Stimulated activated CD4-positive, alpha-beta T cell treated with anti-CD3 and anti-CD28 coated beads, Interleukin-4, amount 100 ng/mL, for 1 hour (primary cell): ENCODE measurements around the gene DLG3.

ENCODE experiments used
- DNase-seq: peaks from one replicate; pipeline ENCODE4 v3.0.0-alpha.2; 2020

DLG3 gene

DNA sequence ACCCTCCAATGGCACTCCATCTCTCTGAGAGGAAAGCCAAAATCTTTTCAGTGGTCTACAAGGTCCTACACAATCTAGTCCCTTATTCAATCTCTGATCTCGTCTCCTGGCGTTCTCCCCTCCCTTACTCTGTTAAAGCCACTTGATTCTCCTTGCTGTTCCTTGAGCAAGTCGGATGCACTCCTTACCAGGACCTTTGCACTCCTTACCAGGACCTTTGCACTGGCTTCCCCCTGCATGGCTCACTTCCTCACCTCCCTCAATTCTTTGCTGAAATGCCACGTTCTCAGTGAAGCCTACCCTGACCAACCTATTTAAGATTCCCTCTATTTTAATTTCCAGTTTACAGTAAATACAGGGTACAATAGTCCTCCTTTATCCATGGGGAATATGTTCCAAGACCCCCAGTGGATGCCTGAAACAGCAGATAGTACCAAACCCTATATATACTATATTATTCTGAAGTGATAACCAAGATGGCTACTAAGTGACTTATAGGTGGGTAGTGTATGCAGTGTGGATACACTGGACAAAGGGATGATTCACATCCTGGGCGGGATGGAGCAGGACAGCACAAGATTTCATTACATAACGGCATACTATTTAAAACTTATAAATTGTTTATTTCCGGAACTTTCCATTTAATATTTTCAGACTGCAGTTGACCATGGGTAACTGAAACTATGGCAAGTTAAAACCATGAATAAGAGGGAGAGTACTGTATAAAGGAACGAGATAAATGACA is 6.5 kb upstream of the DLG3 start:
- no peak for DNase-seq

DNA sequence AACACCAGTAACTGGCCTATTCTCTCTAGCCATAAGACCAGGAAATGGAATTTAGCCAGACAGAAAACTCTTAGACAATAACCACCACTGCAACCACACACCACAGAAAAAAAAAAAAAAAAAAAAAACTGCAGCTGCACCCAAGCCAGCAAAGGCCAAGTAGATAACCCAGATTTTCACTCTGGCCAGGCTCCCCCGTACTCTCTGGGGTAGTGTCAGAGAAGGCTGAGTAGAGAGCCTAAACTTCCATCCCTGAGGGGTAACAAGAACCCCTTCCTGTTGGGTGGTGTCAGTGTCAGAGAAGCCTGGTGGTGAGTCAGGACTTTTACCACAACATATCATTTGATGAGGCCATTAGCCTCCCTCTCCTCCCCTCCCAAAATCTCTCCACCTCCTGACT is 5.6 kb upstream of the DLG3 start:
- DNase-seq: no peak

DNA sequence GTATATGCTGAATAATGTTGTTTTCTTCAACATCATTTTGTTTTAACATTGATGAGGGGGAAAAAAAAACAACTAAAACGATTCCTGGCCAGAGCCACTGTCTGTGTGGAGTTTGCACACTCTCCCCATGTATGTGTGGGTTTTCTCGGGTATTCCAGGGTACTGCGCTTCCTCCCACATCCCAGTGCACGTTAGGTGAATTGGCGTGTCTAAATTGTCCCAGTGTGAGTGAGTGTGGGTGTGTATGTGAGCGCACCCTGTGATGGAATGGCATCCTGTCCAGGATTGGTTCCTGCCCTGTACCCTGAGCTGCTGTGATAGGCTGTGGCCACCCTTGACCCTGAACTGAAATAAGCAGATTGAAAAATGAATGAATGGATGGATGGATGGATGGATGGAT is 2.4 kb upstream of the DLG3 start:
- no peak for DNase-seq

DNA sequence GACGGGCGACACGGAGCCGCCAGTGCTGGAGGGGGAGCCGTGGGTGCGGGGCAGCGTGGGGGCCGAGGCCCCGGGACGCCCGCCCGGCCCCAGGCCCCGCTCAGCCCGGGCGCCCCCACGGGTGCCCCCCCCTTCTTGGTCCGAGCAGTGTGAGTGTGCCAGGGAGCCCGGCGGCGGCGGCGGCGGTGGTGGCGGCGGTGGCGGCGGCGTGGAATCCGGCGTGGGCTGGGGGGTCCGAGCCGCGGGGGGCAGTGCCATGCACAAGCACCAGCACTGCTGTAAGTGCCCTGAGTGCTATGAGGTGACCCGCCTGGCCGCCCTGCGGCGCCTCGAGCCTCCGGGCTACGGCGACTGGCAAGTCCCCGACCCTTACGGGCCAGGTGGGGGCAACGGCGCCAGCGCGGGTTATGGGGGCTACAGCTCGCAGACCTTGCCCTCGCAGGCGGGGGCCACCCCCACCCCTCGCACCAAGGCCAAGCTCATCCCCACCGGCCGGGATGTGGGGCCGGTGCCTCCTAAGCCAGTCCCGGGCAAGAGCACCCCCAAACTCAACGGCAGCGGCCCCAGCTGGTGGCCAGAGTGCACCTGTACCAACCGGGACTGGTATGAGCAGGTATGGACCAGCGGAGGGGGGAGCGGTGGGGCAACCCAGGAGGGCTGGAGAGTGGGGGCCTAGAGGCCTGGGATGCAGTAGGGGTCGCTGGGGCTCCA is 466 bp downstream of the DLG3 start:
- DNase-seq: no peak

DNA sequence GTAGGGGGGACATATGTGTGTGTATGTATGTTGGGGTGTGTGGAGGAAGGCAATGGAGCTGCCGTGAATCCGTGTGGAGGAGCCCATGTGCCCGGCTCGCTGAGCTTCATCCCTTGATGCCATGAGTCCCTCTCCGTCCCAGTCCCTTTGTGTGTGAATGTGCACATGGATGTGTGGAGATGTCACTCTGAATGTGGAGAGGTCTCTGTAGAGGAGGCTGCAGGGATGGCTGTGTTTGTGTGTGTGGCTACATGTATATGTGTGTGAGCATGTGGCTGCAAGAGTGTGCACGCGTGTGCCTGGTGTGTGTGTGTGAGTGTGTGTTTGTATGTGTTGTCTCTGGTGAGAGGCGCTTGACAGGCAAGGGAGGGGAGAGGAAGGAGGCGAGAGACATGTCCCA is 1.3 kb downstream of the DLG3 start:
- DNase-seq: no peak

DNA sequence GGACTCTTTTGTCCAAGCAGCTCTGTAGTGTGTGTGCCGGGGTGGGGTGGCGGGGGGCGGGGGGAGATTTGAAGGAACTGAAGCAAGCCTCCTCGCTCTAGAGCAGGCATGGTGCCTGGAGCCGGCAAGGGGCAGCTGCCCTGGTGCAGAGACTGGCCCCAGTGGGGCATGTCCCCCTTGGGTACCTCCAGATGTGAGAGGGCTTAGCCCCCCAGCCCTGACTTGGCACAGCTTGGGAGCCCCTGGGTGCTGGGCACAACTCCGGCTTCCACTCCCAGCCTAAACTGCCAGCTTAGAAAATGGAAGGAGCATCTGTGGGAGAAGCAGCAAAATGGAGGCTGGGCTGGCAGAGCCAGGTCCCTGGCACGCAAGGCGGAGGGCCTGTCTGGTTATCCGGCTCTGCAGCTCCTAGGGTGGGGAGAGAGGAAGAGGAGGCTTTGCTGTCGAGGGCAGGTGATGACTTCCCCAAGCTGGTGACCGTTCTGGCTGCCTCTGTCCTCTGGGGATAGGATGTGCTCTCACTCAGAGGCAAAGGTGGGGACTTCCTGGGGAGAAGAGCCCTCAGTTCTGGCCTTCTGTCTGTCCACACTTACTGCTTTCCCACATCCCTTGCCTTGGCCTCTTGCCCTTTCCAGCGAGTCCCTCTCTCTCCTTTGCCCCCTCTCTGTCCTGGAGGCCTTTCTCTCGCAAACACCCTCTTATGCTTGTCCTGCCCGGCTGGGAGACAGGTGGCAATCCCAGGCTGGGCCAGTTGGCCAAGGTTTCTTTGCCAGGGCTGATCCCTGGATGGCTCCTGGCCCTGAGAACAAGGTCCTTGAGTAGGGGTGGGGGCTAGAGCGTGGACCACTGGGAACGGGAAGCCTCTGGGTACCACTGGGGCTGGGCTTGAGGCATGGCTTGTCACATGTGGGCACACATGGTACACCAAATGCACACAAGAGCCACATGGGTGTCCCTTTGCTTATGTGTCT is 2.0 kb downstream of the DLG3 start:
- DNase-seq: no peak

- no peak for DNase-seq
These were observed 4.9 kb downstream of the DLG3 start for GRCh38 chrX:70449457-70449966.

GRCh38 chrX:70452143-70452733 is 7.6 kb downstream of the DLG3 start:
- DNase-seq: peak; percentile 58

DNA sequence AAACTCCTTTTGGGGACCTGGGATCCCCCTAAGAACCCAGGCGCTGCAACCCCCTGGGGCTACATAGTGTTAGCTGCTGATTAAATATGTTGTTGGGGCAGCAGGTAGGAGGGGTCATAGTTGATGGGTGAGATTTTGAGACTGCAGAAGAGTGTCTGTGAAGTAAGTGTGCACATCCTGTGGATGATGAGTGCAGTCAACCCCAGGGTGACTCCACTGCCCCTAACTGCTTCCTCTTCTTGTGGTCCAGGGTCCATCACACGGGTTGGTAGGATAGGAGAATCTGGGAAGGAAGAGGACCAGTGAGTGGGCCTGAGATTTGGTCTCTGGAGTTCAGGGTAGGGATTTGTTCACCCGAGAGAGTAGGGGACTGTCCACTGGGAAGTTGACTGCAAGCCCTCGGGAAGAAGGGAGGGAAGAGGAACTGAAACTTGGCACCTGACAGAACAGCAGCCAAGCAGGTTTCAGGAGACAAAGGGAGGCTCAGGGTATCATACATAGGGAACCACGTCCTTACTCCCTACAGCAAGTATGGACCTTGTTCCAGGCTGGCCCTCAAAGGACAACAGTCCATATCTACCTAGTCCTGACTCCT is 8.5 kb downstream of the DLG3 start:
- DNase-seq: no peak

GRCh38 chrX:70454441-70455365 is 10.1 kb downstream of the DLG3 start:
- peak; percentile 65 for DNase-seq

DNA sequence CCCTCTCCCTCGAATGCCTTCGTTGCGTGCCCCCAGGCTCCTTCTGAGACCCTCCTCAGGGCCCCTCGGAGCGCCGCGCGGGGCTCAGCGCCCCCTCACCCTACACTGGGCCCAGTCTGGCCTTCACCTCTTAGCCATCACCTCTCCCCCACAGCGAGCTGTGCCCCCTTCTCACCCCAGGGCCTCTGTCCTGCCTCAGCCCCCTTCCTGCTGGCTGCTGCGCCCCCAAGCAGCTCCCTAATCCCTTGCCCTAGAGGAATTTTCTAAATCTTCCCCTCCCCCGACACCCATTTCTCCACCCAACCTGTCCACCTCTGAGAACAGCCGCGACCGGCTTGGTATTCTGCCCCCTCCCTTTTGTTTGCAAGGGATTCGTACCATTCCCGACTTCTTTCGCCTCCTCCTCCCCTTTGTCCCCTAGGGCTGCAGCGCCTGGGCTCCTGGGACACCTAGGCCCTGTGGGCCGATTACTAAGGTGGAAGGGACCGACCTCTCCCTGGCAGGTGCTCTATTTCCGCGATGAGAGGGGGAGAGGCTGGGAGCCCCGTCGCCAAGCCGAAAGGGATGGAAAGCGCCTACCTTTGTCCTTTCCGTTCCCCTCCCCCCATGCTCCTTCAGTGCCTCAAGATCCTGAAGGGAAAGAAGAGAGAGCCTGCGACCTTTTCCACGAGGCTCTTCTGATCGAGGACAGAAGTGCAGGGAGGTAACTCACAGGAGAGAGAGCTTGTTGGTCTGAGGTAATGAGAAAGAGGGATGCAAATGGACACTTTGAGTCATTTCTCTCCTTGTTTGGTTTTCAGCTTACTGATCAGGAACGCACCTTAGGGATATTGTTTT is 10.9 kb downstream of the DLG3 start:
- DNase-seq: no peak

DNA sequence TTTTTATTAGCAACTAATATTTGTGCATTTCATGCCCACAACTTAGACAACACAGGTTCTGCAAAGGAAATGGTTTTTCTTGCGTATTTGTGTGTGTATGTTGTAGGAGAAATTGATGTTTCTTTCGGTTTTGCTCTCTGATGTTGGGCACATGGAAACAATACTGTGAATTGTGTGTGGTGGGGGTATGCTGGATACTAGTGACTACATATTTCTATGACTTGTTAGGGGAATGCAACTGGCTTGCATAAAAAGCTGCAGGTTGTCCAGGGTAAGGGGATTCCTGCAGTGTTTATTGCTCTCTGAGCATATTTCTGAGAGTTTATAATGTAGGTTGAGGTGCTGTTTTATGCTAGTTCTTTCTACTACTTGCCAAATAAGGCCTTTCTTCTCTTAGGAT is 11.6 kb downstream of the DLG3 start:
- DNase-seq: no peak

DNA sequence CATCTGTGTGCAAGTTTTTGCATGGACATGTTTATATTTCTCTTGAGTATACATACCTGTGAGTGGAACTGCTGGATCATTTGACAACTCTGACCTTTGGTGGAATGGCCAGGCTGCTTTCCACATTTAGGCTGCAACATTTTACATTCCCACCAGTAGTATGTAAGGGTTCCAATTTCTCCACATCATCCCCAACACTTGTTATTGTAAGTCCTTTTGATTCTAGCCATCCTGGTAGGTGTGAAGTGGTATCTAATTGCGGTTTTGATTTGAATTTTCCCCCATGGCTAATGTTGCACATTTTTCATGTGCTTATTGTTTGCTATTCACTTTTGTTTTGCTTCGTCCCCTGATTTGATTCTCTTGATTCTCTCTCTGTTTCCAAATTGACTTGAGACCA is 16.4 kb downstream of the DLG3 start:
- DNase-seq: no peak

DNA sequence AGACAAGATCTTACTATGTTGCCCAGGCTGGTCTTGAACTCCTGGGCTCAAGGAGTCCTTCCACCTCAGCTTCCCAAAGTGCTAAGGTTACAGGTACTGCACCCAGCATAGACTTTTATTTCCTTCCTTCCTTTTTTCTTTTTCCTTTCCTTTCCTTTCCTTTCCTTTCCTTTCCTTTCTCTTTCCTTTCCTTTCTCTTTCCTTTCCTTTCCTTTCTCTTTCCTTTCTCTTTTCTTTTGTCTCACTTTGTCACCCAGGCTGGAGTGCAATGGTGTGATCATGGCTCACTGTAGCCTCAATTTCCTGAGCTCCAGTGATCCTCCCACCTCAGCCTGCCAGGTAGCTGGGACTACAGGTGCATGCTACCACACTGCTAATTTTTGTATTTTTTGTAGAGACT is 19.4 kb downstream of the DLG3 start:
- DNase-seq: no peak

- DNase-seq: no peak
These were observed 22.3 kb downstream of the DLG3 start for GRCh38 chrX:70466968-70467367.

- no peak for DNase-seq
These were observed 24.1 kb downstream of the DLG3 start for GRCh38 chrX:70468709-70469108.

DNA sequence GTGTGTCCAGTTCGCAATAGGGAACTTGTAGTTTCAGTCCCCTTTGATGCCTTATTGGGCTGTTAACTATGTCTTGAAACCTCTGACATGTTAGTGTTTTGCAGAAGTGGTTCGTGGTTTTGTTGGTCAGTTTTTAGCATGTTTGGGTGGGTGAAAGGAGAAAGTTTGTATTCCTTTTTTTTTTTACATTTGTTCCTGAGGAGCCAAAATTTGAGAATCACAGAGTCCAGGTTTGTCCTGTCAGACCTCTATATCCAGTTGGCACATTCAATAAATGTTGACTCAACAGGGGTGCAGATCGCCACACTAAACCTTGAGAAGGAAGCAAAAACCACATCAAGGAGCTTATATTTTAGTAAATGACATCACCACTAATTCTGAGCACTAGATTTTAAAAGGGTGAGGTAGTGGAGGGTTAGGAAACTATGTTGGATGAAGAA is 26.2 kb downstream of the DLG3 start:
- no peak for DNase-seq

DNA sequence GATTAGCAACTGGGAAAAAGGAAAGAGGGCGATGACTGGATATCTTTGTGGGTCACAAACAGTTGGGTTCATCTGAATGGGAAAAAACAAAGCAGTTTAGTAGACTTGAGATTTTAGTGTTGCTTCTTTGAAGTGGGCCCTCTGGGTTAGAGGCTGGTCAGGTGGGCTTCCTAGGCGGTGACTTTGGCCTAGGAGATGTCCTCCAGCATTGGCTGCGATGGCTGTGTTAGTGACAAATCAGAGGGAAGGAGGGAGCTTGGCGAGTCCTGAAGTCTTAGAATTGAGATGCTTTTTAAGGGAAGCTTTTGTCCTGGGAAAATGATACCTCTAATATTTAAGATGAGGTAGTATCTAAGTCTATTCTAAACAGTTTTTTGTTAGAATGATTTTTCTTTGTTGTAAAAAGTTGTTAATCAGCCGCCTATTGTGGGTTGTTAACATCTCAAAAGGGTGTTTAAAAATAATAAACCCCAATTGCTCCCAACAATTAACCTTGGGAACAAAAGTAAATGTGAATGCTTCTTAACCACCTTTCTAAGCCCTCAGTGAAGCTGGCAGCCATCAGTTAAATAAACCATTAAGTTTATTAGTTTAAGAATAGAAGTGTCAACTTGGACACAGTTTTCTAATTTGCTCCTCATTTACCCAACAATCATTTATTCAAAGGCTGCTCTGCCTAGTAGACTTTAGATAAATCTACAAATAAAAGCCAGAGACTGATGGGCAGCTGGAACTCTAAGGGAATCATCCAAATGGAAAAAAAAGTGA is 31.7 kb downstream of the DLG3 start:
- no peak for DNase-seq

GRCh38 chrX:70476934-70477733 is 32.5 kb downstream of the DLG3 start:
- DNase-seq: no peak
